H1 (cell line): Measurements from ENCODE around the gene SNX7.

ENCODE experiments used
- BRCA1 ChIP-seq: IDR thresholded peaks from 2 replicates; pipeline ENCODE4 v1.6.1; 2012; ENCODE audit warnings: low read depth, low read length, improper control_type of control experiment
- CEBPB ChIP-seq: IDR thresholded peaks from 2 replicates; pipeline ENCODE4 v1.6.1; 2012; ENCODE audit warnings: low read depth, low read length
- CTCF ChIP-seq, 3 experiments: IDR thresholded peaks; 1 replicate in 2 of 3; 2 replicates in 1 of 3; pipeline versions ENCODE4 v1.5.1 to v1.6.1; 2011; ENCODE audit warnings: low read length in 3 of 3, mild to moderate bottlenecking in 3 of 3, inconsistent platforms in 2 of 3, low read depth in 1 of 3, moderate library complexity in 1 of 3; ENCODE audit not compliant: insufficient read depth in 1 of 3; ENCODE audit errors: control extremely low read depth in 1 of 3
- EP300 ChIP-seq, 2 experiments: IDR thresholded peaks; 1 replicate in 1 of 2; 2 replicates in 1 of 2; pipeline ENCODE4 v1.6.1; 2011 to 2012; ENCODE audit warnings: low read depth in 2 of 2, low read length in 2 of 2, mild to moderate bottlenecking in 2 of 2, borderline replicate concordance in 1 of 2, inconsistent platforms in 1 of 2, moderate library complexity in 1 of 2
- NRF1 ChIP-seq: IDR thresholded peaks from 2 replicates; pipeline ENCODE4 v1.6.1; 2011; ENCODE audit warnings: mild to moderate bottlenecking, low read depth, low read length, improper control_type of control experiment
- POLR2A ChIP-seq, 2 experiments: IDR thresholded peaks; 1 replicate in 1 of 2; 2 replicates in 1 of 2; pipeline ENCODE4 v1.6.1; 2011; ENCODE audit warnings: low read depth in 2 of 2, low read length in 2 of 2, mild to moderate bottlenecking in 2 of 2; ENCODE audit errors: control extremely low read depth in 1 of 2
- POLR2AphosphoS5 ChIP-seq: IDR thresholded peaks from 2 replicates; pipeline ENCODE4 v1.6.1; 2011; ENCODE audit warnings: low read depth, low read length
- TAF1 ChIP-seq: IDR thresholded peaks from 2 replicates; pipeline ENCODE4 v1.6.1; 2011; ENCODE audit warnings: mild to moderate bottlenecking, low read depth, low read length
- TBP ChIP-seq: IDR thresholded peaks from 2 replicates; pipeline ENCODE4 v1.6.1; 2011; ENCODE audit warnings: low read depth, low read length, improper control_type of control experiment
- USF2 ChIP-seq: IDR thresholded peaks from 2 replicates; pipeline ENCODE4 v1.6.1; 2011; ENCODE audit warnings: low read length, improper control_type of control experiment

- TF ChIP-seq TAF1: no peak
- no peak for TF ChIP-seq POLR2A (IDR thresholded peaks at IDR 0.05; ENCODE audit: control extremely low read depth in 1 of 2, low read depth in 2 of 2, low read length in 2 of 2)
- TF ChIP-seq CTCF (IDR thresholded peaks at IDR 0.05; ENCODE audit: control extremely low read depth in 1 of 3, insufficient read depth in 1 of 3, low read depth in 1 of 3, low read length in 3 of 3): no peak
- no peak for TF ChIP-seq NRF1
- no peak for TF ChIP-seq POLR2AphosphoS5
- TF ChIP-seq EP300 (IDR thresholded peaks at IDR 0.05; ENCODE audit: borderline replicate concordance in 1 of 2, low read depth in 2 of 2, low read length in 2 of 2): no peak
- no peak for TF ChIP-seq CEBPB
- TF ChIP-seq BRCA1: no peak
- TF ChIP-seq USF2: no peak
- TF ChIP-seq TBP: no peak
Observed at GRCh38 chr1:98705591-98705990, 44.1 kb downstream of the SNX7 start.
